ENCODE data around the gene SIVA1. TPM values are rescaled to one million over a fixed set of nuclear protein-coding genes. Genes with fewer than 3 reads are reported as not detected.
A peak's percentile ranks its signal among the peaks of the same experiment; 100 is the strongest.

The SIVA1 gene
- polyA plus RNA-seq, 3 donors = 102 to 193 (median 156) TPM

GRCh38 chr14:104717137-104717536, 35.8 kb upstream of the SIVA1 start:
- Histone ChIP-seq H3K27me3 (ENCODE audit: control insufficient read depth in 2 of 2, insufficient read depth in 2 of 2, low read length in 2 of 2) (no peaks in the 10 kb centered on the region), H3K79me2 (ENCODE audit: insufficient read depth, low read length) (no peaks in the 10 kb centered on the region), H3K9me3 (replicated peaks in 1 of 2; ENCODE audit: control insufficient read depth in 1 of 2, insufficient read depth in 1 of 2, low read length in 2 of 2) (no peaks in the 10 kb centered on the region), H3K4me2 (replicated peaks; ENCODE audit: extremely low read depth, low read length, poor library complexity, severe bottlenecking) (no peak overlapping the region), H3K27ac (ENCODE audit: low read depth in 1 of 2, low read length in 2 of 2) (no peak overlapping the region), H3K4me3 (replicated peaks in 1 of 3; ENCODE audit: low read depth in 2 of 3, low read length in 3 of 3) (no peak overlapping the region), H3K36me3 (replicated peaks in 1 of 2; ENCODE audit: control insufficient read depth in 1 of 2, insufficient read depth in 2 of 2, low read length in 2 of 2) (peaks cover 7 to 24% of the 10 kb centered on the region in 2 donors), H4K20me1 (ENCODE audit: insufficient read depth, low read length) (no peaks in the 10 kb centered on the region), H3K9ac (ENCODE audit: insufficient read depth, low read length, poor library complexity, severe bottlenecking) (no peak overlapping the region), H3K4me1 (ENCODE audit: control insufficient read depth in 1 of 2, insufficient read depth in 2 of 2, low read length in 2 of 2) (peaks cover 0 to 12% of the 10 kb centered on the region in 2 donors), H2AFZ (ENCODE audit: insufficient read depth, low read depth, low read length, poor library complexity, severe bottlenecking) (no peak overlapping the region)
- intact Hi-C loops (cut with micrococcal nuclease) = no loop called here
- Mint-ChIP-seq H3K4me3 (no peak overlapping the region), H3K27me3 (ENCODE audit: low read depth in 3 of 3) (no peaks in the 10 kb centered on the region), H3K27ac (peak overlapping the region in 1 of 7 donors; percentile 40), H3K9me3 (no peaks in the 10 kb centered on the region), H3K36me3 (peaks cover 16 to 39% of the 10 kb centered on the region in 2 donors), H3K4me1 (no peaks in the 10 kb centered on the region)
- no peak for DNase-seq
- TF ChIP-seq, protein P1, sequence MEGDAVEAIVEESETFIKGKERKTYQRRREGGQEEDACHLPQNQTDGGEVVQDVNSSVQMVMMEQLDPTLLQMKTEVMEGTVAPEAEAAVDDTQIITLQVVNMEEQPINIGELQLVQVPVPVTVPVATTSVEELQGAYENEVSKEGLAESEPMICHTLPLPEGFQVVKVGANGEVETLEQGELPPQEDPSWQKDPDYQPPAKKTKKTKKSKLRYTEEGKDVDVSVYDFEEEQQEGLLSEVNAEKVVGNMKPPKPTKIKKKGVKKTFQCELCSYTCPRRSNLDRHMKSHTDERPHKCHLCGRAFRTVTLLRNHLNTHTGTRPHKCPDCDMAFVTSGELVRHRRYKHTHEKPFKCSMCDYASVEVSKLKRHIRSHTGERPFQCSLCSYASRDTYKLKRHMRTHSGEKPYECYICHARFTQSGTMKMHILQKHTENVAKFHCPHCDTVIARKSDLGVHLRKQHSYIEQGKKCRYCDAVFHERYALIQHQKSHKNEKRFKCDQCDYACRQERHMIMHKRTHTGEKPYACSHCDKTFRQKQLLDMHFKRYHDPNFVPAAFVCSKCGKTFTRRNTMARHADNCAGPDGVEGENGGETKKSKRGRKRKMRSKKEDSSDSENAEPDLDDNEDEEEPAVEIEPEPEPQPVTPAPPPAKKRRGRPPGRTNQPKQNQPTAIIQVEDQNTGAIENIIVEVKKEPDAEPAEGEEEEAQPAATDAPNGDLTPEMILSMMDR (IDR thresholded peaks at IDR 0.05) = no peak
- 99% methylated on average over 10 of the region's 22 CpGs for WGBS (ENCODE audit: insufficient coverage)

DNA sequence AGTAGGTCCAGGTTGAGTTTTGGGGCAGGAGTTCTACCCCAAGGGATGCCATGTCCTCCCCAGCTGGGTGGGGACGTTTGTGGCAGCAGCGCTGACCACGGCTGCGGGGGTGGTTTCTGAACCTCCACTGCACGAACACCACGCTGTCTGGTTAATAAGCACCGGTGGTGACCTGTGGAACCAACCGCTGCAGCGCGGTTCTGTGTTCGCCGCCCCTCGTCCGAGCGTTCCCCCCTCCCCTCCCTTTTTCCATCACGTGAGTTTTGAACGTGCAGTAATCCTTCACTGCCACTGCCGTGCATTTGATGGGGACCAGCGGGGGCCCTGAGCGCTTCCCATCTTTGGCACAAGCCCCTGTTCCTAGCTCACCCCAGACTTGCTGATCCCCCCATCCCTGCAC, 35.3 kb upstream of the SIVA1 start:
- Mint-ChIP-seq H3K4me3 (no peak overlapping the region), H3K9me3 (no peaks in the 10 kb centered on the region), H3K36me3 (peaks cover 16 to 39% of the 10 kb centered on the region in 2 donors), H3K27me3 (ENCODE audit: low read depth in 3 of 3) (peaks cover 0 to 1% (median 0%) of the 10 kb centered on the region in 3 donors), H3K27ac (peak overlapping the region in 1 of 7 donors; percentile 53), H3K4me1 (no peaks in the 10 kb centered on the region)
- no peak for DNase-seq
- H3K27ac ChIP-seq (ENCODE audit: low read depth in 1 of 2, low read length in 2 of 2) = no peak overlapping the region
- H3K4me1 ChIP-seq (ENCODE audit: control insufficient read depth in 1 of 2, insufficient read depth in 2 of 2, low read length in 2 of 2) = peaks cover 0 to 12% of the 10 kb centered on the region in 2 donors
- H3K79me2 ChIP-seq (ENCODE audit: insufficient read depth, low read length) = no peaks in the 10 kb centered on the region
- H3K27me3 ChIP-seq (ENCODE audit: control insufficient read depth in 2 of 2, insufficient read depth in 2 of 2, low read length in 2 of 2) = no peaks in the 10 kb centered on the region
- H3K9me3 ChIP-seq (replicated peaks in 1 of 2; ENCODE audit: control insufficient read depth in 1 of 2, insufficient read depth in 1 of 2, low read length in 2 of 2) = no peaks in the 10 kb centered on the region
- H4K20me1 ChIP-seq (ENCODE audit: insufficient read depth, low read length) = no peaks in the 10 kb centered on the region
- TF ChIP-seq, protein P1 (IDR thresholded peaks at IDR 0.05) = no peak
- WGBS (ENCODE audit: insufficient coverage) = 83% methylated on average over 6 of the region's 20 CpGs
- no peak overlapping the region for H3K9ac ChIP-seq (ENCODE audit: insufficient read depth, low read length, poor library complexity, severe bottlenecking)
- intact Hi-C loops (cut with micrococcal nuclease) = no loop called here
- H3K4me2 ChIP-seq (replicated peaks; ENCODE audit: extremely low read depth, low read length, poor library complexity, severe bottlenecking) = no peak overlapping the region
- H3K36me3 ChIP-seq (replicated peaks in 1 of 2; ENCODE audit: control insufficient read depth in 1 of 2, insufficient read depth in 2 of 2, low read length in 2 of 2) = peaks cover 7 to 22% of the 10 kb centered on the region in 2 donors
- no peak overlapping the region for H2AFZ ChIP-seq (ENCODE audit: insufficient read depth, low read depth, low read length, poor library complexity, severe bottlenecking)
- no peak overlapping the region for H3K4me3 ChIP-seq (replicated peaks in 1 of 3; ENCODE audit: low read depth in 2 of 3, low read length in 3 of 3)

All from CD14-positive monocyte (primary cell).